ENCODE results near the gene KISS1.
A peak's percentile ranks its signal among the peaks of the same experiment; 100 is the strongest.

Gene KISS1

GRCh38 chr1:204153667-204154066 lies 42.6 kb downstream of the KISS1 start:
- ChIA-PET POLR2A (no interaction called here), CTCF (interaction anchor here (1.1 kb wide), 1 partner anchor 16 kb away, joined by 3 read pairs; no protein-coding TSS in a partner anchor)
- no peak for DNase-seq (ENCODE audit: extremely low spot score)
- no peak for TF ChIP-seq BHLHE40 (IDR thresholded peaks at IDR 0.05; ENCODE audit: borderline replicate concordance)
- no peak for TF ChIP-seq NFRKB (IDR thresholded peaks at IDR 0.05)
- TF ChIP-seq FOXM1 (IDR thresholded peaks at IDR 0.05; ENCODE audit: borderline replicate concordance) = no peak
- TF ChIP-seq ARNT (IDR thresholded peaks at IDR 0.05) = no peak
- no peak for TF ChIP-seq ELF4 (IDR thresholded peaks at IDR 0.05)
- no peak for TF ChIP-seq SUZ12 (IDR thresholded peaks at IDR 0.05)
- TF ChIP-seq PKNOX1 (IDR thresholded peaks at IDR 0.05) = no peak
- TF ChIP-seq SP1 (IDR thresholded peaks at IDR 0.05) = no peak
- TF ChIP-seq L3MBTL2 (conservative IDR thresholded peaks at IDR 0.05) = no peak

GRCh38 chr1:204152310-204153044 lies 43.8 kb downstream of the KISS1 start:
- TF ChIP-seq LEF1 (IDR thresholded peaks at IDR 0.05; ENCODE audit: borderline replicate concordance) = no peak
- TF ChIP-seq TARDBP (IDR thresholded peaks at IDR 0.05) = no peak
- TF ChIP-seq L3MBTL2 (conservative IDR thresholded peaks at IDR 0.05) = no peak
- no peak for TF ChIP-seq FOXK2 (IDR thresholded peaks at IDR 0.05)
- no peak for TF ChIP-seq FOXA1 (IDR thresholded peaks at IDR 0.05)
- TF ChIP-seq HDGF (IDR thresholded peaks at IDR 0.05; ENCODE audit: borderline replicate concordance) = no peak
- no peak for TF ChIP-seq SUZ12 (IDR thresholded peaks at IDR 0.05)
- TF ChIP-seq CTBP1 (IDR thresholded peaks at IDR 0.05; ENCODE audit: borderline replicate concordance) = no peak
- no peak for DNase-seq (ENCODE audit: extremely low spot score)
- CTCF ChIA-PET = interaction anchor here (0.6 kb wide), 1 partner anchor 22 kb away, joined by 4 read pairs; no protein-coding TSS in a partner anchor
- POLR2A ChIA-PET = interaction anchor here (0.7 to 2.0 kb wide), 6 partner anchors 11 to 208 kb away, joined by 3 to 9 read pairs (median 5); partner anchors contain the start of gene PLEKHA6

- TF ChIP-seq FOXA1 (IDR thresholded peaks at IDR 0.05) (no peak), LEF1 (IDR thresholded peaks at IDR 0.05; ENCODE audit: borderline replicate concordance) (no peak), HDGF (IDR thresholded peaks at IDR 0.05; ENCODE audit: borderline replicate concordance) (no peak), L3MBTL2 (conservative IDR thresholded peaks at IDR 0.05) (peak; percentile 36), TARDBP (IDR thresholded peaks at IDR 0.05) (no peak), FOXK2 (IDR thresholded peaks at IDR 0.05) (no peak), BHLHE40 (IDR thresholded peaks at IDR 0.05; ENCODE audit: borderline replicate concordance) (no peak), SUZ12 (IDR thresholded peaks at IDR 0.05) (no peak), SP1 (IDR thresholded peaks at IDR 0.05) (no peak), PKNOX1 (IDR thresholded peaks at IDR 0.05) (no peak), FOXM1 (IDR thresholded peaks at IDR 0.05; ENCODE audit: borderline replicate concordance) (peak; percentile 68), ARNT (IDR thresholded peaks at IDR 0.05) (0 out of 2 replicates have a peak, but pooled peaks have one; percentile 31), ELF4 (IDR thresholded peaks at IDR 0.05) (no peak)
- ChIA-PET CTCF (interaction anchor here (0.6 to 1.7 kb wide), 3 partner anchors 22 to 247 kb away, joined by 4 to 5 read pairs (median 4); no protein-coding TSS in a partner anchor), POLR2A (interaction anchor here (0.7 to 2.0 kb wide), 6 partner anchors 12 to 209 kb away, joined by 3 to 9 read pairs (median 5); partner anchors contain the start of gene PLEKHA6)
- DNase-seq (ENCODE audit: extremely low spot score) = peak; percentile 92
Measured at GRCh38 chr1:204151552-204152309, 44.6 kb downstream of the KISS1 start, which contains the start of gene ETNK2. TSS of gene ETNK2 (minus strand) at chr1:204152044. CDS start at chr1:204151852, 192 bp downstream.

- TF ChIP-seq PKNOX1 (IDR thresholded peaks at IDR 0.05) = no peak
- no peak for TF ChIP-seq LEF1 (IDR thresholded peaks at IDR 0.05; ENCODE audit: borderline replicate concordance)
- no peak for TF ChIP-seq NFRKB (IDR thresholded peaks at IDR 0.05)
- no peak for TF ChIP-seq ELF4 (IDR thresholded peaks at IDR 0.05)
- TF ChIP-seq ZNF384 (IDR thresholded peaks at IDR 0.05) = no peak
- TF ChIP-seq FOXK2 (IDR thresholded peaks at IDR 0.05) = no peak
- no peak for TF ChIP-seq SP1 (IDR thresholded peaks at IDR 0.05)
- TF ChIP-seq CTBP1 (IDR thresholded peaks at IDR 0.05; ENCODE audit: borderline replicate concordance) = no peak
- TF ChIP-seq SUZ12 (IDR thresholded peaks at IDR 0.05) = no peak
- no peak for TF ChIP-seq ARNT (IDR thresholded peaks at IDR 0.05)
- TF ChIP-seq FOXM1 (IDR thresholded peaks at IDR 0.05; ENCODE audit: borderline replicate concordance) = no peak
- TF ChIP-seq BHLHE40 (IDR thresholded peaks at IDR 0.05; ENCODE audit: borderline replicate concordance) = no peak
- no peak for TF ChIP-seq FOXA1 (IDR thresholded peaks at IDR 0.05)
- TF ChIP-seq HDGF (IDR thresholded peaks at IDR 0.05; ENCODE audit: borderline replicate concordance) = no peak
- no peak for TF ChIP-seq L3MBTL2 (conservative IDR thresholded peaks at IDR 0.05)
- no peak for TF ChIP-seq TARDBP (IDR thresholded peaks at IDR 0.05)
- DNase-seq (ENCODE audit: extremely low spot score) = peak; percentile 44
- ChIA-PET CTCF (interaction anchor here (1.7 kb wide), 2 partner anchors 22 to 248 kb away, joined by 4 to 5 read pairs; no protein-coding TSS in a partner anchor), POLR2A (interaction anchor here (0.8 to 2.0 kb wide), 4 partner anchors 13 to 285 kb away, joined by 3 to 9 read pairs (median 4); partner anchors contain the start of gene PLEKHA6)
Measured at GRCh38 chr1:204150702-204151551, 45.4 kb downstream of the KISS1 start.

All from HEK293T (cell line).